NCI-H2081 treated with DMSO at 0.1 percent for 48 hours (cell line): ENCODE data around the gene KRT79.

ENCODE experiments used
- DNase-seq: peaks from one replicate; lab custom pipeline; 2025; lab: John Stamatoyannopoulos, UW

Gene KRT79

DNA sequence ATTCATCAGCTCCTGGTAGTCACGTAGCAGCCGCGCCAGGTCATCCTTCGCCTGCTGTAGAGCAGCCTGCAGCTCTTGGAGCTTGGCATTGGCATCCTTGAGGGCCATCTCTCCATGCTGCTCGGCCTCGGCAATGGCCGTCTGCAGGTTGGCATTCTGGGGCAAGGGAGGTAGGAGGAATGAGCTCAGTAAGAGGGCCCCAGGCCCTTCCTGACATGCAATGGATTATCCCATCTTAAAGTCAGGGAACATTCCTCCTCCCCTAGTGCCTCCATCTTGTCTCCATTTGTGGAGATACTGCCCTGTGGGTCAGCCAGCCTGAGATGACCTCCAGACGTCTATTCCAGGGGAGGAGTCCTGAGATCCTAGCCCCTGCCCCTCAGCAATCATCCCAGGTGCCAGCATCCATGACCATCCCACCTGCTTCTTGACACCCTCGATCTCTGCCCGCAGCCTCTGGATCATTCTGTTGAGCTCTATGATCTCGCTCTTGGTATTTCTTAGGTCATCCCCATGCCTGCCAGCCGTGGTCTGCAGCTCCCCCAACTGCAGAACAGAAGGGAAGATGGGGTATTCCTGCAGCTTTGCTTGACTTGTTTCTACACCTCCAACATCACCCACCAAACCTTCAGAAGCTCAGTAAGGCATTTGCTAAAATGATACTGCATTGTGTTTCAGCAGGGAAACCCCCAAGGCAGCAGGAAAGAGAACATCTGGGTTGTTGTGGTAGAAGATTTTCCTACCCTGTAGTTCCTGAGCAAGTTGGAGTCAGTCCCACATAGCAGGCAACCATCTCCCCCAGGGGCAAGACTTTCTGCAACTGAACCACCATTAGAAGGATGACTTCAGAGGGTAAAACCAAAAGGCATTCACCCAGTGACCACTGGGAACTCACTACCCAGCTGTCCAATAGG lies 42.6 kb downstream of the KRT79 start:
- DNase-seq, result no peak

DNA sequence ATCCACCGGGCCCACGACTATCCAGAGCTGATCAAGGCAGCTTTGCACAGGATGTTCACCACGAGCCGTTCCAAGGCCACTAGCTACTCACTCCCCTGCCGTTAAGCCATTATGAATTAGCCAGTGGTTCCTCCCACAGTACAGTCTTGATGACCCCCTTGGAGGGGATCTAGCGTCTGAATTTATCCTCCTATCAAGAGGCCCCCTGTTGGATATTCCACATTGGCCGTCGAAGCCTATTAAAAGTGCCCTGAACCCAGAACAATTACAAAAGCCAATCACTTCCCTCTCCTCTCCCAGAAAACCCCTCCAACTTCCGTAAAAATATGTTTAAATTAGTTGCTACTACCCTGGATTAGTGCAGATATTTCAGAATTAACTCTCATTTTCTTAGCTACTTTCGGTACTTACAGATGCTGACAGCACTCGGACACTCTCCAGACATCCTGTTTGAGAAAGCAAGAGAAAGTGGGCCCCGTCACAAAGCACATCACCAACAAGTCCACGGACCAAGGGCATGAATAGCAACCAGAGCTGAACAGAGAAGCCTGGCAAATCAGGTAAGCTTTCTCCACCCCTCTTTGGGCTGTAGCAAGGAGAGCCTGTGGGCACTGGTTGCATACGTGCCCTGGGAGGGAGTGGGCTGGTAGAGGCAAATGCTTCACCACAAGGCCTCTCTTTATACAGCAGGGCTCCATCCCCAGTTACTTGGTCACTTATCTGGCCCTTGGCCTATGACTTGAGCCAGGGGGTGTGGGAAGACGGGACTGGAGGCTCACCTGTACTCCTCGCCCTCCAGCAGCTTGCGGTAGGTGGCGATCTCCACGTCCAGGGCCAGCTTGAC lies 43.5 kb downstream of the KRT79 start:
- no peak for DNase-seq

DNA sequence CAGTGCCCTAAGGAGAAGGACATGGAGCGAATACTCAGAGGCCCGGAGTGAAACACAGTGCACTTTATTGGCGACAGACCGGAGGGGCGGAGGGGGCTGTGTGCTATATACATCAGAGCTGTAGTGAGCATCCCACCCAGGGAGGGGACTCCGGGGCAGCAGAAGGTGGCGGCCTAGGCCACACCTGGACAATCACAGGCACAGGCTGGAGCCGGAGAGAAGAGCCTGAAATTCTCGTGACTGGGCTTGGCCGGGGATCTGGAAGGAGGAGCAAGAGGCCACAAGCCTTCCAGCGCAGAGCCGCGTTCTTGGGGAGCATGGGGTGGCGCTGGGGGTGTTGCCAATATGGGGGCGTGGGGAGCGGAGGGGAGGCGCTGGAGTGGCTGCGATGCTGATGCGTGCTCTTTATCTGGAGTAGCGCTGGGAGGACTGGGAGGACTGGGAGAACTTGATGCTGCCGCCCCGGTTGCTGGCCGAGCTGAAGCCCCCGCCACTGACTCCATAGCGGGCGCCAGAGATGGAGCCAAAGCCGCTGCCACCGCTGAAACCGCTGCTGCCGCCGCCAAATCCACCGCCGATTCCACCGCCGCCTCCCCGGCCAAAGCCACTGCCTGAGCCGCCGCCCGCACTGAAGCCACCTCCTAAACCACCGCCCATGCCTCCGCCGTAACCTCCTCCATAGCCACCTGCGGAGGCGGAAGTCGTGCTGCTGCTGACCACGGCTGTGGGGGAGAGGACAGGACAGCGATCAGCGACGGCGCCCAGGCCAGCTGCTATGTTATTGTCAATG lies 44.3 kb downstream of the KRT79 start:
- DNase-seq, result no peak

DNA sequence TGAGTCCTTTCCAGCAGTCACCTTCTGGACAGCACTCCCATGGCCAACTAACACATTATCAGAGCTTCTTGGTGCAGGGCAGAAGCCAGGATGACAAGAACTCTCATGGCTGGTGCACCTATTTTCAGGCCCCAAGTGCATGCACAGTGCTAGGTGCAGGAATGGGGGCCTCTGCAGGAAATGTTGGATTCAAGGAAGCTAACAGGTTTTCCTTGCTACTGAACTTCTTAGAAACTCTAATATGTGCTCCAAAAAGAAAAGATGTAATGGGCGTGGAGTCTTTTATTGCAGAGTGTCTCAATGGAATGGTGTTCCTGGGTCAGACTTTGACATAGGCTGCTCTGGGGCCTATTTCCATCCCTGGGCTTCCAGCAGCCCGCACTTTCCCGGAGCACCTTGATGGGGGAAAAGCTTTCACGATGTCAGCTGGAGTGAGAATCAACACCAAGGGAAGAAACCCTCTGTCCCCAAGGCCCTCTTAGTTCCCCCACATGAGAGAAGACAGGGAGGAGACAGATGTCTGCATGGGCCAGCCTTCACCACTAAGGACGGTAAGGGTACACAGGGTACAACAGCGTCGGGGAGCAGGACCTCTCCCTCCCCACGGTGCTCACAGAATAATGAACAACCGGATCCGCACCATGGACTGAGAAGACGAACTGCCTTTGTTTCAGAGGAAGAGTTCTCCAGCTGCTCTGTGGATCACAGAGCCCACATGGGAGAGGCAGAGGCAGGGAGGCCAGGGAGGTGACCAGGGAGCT lies 45.1 kb downstream of the KRT79 start:
- no peak for DNase-seq

DNA sequence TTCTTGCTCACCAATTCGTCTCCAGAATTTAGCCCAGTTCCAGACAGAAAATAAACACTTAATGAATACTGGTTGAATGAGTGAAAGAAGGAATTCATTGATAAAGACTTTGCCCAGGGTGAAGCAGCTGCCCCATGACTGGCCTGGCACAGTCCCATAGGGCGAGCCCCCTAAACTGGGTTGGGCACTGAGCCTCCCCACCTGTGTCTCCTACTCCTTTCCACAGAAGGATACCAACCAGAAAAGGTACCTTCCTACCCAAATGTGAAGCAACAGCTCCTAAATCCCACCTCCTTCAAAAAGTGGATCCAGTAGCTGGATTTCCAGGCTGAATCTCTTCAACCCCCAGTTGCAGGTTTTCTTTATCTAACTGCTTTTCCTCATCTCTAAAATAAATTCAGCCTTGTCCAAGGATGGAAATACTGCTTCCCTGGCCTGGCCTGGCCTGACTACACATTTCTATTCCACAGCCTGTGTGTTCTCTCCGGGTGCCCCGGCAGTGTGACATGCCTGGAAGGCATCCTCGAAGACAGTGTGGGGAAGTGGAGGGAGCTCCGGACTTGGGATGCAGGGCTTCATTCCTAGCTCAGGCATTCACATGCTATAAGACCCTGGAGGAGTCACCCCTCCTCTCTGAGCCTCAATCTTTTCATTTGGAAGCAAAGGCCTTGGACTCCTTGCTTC lies 45.8 kb downstream of the KRT79 start:
- no peak for DNase-seq

DNA sequence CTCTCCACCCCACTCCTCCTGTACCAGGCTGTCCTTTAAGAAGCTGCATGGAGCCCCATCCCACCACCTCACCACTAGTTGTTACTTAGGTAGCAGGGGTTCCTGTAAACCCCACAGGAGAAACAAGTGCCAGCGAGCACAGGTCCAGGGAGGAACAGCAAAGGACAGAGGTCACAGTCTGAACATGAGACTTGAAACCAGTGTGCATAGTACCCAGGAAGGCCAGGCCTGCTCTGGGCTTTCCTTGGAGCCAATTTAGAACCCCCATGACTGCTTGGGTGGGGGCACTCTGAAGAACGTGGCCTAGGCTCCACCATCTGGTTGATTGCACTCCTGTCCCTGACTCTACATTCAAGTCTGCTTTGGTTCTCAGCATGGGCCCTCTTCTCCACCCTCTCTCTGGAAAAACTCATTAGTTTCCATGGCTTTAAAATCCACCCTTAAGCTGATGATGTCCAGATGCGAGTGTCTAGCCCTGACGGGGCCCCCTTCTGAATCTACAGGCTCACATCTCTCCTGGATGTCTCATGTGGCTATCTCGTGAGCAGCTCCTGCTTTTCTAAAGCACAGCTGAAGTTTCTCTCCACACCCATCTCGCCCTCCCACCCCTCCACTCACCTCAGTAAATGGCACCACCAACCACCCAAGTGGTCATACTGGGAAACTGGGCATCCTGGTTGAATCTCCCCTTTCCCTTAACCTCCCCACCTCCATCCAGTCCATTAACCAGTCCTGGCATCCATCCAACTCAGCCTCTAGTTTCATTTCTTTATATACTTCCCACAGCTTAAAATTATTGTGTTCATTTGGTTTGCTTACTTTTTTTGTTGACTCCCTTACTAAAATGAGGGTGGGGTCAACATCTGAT lies 46.6 kb downstream of the KRT79 start:
- DNase-seq, result no peak

DNA sequence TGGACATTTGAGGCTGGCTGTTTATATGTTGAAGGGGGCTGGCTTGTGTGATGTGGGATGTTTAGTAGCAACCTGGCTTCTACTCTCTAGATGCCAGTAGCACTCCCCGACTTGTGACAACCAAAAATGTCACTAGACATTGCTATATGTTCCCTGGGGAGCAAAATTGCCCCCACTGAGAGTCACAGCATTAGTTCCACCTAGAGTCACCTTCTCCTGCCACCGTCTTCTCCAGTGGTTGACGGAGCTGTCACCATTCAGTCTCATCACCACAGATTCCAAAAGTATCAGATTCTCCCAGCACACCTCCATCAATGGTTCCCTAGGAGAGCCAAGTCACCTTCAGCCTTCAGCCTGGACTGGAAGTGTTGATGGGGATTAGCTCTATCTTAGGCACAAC lies 49.2 kb downstream of the KRT79 start:
- DNase-seq, result no peak

DNA sequence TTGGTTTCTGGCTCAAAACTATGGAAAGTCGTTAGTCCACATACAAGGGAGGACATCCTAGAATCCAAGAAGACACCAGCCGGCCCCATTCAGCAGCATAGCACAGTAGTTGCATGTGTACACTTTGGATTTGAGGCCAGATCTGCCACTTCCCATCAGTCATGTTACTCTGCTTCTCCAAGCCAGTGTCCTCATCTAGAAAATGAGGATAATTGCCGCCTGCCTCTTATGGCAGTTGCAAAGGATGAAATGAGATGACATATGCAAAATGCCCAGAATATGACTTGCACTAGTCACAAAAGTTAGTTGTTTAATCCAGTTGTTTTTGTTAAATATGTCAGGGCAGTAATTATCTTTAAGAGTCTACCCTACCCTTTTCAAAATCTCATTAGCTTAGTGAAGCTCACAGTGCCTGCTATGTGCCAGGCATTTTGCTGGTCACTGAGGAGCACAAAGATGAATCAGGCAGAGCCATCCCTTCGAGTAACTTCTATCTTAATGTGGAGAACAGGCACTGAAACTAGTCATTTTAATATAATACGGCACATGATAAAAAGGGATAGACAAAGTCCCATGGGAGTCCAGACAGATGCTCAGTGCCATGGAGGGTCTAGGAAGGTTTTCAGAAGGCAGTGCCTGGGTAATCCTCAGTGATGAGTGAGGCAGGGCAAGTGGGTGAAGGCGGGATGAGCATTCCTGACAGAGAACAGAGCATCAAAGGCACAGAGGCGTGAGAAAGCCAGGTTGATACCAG lies 50.4 kb downstream of the KRT79 start:
- no peak for DNase-seq

DNA sequence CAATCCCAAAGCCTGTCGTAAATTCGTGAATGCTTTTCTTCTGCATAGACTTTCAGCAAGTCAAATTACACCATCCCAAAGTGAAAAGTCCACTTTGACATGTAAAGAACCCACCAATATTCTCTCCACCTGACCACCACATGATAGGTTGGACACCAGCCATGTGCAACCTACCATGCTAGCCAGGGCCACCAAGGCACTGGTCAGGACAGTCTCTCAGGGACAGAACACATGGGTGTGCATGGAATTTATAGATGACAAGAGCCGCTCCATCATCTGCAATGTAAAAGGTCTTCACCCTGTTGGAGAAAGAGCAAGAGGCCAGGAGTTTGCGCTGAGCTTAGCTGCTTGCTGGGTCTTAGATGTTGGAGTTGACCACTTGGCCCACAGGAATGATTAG lies 51.6 kb downstream of the KRT79 start:
- DNase-seq, result no peak

DNA sequence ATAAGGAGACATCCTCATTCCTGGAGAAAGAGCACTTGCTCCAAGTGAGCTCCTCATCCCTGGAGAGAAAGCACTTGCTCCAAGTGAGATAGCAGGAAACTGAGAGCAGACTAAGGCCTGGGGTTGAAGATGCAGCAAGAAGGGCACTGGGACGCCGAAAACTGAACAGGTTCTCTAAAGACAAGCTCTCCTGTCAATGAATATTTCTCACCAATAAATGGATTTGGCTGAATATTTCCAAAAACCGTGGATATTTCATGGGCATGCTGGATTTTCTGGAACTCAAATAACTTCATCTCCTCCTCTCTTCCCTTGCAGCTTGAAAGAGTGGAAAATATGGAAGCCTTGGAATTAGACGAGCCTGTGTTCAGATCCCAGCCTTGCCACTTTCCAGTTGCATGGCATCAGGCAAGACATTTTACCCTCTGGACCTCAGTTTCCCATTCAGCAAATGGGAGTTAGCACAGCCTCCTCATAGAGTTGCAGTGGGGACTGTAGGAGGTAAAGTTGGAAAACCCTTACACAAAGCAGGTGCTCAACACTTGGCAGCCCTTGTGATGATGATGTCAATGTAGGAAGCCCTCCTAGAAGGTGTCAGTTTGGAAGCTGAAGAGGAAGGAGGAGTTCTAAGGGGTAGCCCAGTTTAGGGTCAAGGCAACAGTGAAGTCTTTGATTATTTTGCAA lies 52.6 kb downstream of the KRT79 start:
- no peak for DNase-seq

DNA sequence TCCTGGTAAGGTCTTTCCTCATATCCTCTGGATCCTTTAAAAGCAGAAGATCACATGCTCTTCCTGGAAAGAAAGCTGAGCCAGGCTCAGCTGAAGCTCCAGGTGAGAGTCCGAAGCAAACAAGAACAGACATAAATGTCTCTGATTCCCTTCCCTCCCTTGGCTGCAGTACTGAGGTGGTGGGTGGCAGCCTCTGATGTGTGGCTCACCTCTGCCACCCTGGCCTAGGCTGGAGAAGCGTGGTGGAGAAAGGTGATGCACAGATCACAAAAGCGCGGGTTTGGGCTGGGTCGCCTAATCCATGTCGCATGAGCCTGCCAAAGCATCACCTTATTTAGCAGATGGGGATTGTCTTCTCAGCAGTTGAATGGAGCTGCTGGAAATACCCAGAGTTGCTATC lies 54.2 kb downstream of the KRT79 start:
- no peak for DNase-seq

DNA sequence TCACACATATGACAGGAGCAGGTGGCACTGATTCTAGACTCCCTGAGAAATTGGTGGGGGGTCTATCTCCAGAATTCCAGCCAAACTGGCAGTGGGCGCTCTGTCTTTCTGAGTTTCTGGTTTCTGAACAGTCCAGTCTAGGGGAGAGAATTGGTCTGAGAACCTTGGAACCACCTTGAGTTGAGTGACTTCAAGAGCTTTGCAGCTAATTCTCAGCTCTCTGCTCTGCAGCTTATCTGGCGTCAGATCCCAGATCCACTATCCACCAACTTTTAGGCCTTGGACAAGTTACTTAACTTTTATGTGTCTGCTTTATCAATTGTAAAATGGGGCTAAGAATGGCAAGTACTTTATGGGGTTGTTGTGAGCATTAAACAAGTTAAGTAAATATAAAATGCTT lies 55.3 kb downstream of the KRT79 start:
- DNase-seq, result no peak

DNA sequence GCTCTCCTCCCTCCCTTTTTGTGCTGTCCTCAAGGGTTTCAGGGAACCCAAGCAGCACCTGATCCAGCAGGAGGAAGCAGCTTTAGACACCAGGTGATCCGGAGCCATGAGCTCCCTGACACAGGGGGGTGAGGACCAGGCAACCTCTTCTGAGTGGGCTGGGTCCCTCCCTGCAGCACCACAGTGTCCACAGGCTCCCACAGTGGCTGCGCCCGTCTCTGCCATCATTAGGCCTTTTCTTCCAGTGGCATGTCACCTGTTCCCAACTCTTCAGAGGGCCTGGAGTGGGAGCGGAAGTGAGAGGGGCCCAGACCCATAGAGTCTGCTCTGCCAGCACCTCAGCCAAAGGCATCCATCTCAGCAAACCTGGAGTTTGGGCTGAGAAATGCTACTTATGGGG lies 56.5 kb downstream of the KRT79 start:
- no peak for DNase-seq

DNA sequence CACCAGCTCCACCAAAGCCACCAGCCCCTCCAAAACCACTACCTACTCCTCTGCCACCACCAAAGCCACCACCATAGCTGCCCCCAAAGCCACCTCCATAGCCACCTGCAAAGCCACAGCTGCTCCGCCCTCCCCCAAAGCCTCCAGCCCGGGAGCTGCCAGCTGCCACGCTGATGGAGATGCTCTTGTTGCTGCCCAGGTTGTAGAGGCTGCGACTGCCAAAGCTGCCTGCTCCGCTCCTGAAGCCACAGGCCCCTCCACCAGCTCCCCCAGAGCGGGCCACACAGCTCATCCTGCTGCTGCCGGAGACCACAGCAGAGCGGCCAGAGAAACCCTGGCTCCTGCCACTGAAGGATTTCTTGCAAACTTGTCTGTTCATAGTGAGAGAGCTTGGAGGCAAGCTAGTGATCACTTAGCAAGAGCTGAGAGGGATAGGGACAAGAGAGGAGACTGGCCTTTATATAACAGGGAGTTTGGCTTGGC lies 57.2 kb downstream of the KRT79 start, which contains the start of gene KRT76:
Gene KRT76 (minus strand): TSS at position 433 of the 483 bp plus-strand sequence. CDS start 54 bp downstream, at position 379.
- DNase-seq, result no peak

DNA sequence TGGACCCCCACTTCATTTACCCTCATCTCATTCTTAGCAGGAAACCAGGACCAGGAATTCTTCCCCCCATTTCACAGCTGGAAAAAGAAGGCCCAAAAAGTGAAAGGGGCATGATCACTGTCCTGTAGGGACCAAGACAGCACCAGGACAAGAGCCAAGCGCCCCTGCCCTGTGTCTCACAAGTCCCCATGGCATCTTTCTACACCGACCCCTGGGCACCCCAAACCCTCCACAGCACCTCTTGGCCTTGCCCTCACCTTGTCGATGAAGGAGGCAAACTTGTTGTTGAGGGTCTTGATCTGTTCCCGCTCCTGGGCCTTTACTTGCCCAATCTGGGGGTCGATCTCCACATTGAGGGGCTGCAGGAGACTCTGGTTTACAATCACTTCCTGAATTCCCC lies 57.7 kb downstream of the KRT79 start:
- no peak for DNase-seq

DNA sequence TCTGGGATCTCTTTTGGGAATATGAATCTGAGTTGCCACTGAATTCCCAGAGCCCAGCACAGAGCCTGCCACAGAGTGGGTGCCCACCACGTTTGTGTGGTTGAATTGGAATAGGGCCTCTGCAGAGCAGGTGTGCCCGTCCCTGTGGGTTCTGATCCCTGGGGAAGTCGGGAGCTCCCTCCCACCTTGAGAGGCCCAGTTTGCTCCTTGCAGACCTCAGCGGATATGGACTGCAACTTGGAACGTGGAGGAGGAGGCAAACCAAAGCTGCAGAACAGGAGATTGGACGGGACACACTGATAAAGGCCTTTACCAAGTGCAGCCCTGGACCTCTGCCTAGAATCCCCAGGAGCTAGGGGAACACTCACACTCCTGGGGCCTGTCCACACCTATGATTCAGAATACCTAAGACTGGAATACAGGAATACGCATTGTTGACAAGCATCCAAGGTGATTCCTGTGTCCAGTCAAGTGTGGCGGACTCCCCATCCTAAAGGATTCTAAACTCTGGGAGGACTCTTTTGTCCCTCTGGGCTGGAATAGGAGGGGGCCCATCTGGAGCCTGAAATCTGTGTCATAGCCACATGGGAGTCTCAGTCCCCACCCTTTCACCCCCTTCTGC lies 59.4 kb downstream of the KRT79 start:
- DNase-seq, result no peak

DNA sequence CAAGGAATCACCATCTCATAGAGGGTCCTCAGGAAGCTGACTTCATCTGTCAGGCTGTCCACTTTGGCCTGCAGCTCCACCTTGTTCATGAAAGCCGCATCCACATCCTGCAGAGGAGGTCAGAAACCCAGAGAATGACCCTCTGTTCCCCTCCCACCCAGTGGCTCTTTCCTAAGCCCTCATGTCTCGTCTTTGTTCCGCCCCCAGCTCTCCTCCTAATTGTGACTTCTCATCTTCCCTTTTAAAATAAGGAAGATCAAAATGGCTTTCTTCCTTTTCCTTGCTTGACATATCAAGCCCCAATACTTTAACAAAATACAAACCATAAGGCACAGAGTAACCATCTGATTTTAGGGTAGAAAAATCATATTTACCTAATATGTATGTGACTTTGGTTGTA lies 61.3 kb downstream of the KRT79 start:
- no peak for DNase-seq

DNA sequence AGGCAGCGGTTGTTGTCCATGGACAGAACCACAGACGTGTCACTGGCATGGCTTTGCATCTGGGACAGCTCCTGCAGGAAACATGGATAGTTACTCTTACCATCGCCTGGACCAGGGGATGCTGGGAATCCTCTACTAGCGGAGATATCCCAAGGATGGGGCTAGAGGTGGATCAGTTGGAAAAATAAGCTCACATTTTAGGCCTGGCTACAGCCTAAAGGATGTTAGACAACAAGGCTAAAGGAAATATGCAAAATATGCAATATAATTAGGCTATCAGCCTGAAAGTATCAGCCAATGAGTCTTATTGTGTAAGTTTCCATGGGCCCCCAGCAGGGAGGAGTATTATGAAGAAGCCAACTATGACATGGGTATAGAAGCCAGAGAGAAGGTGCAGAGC lies 61.9 kb downstream of the KRT79 start:
- DNase-seq, result no peak
